Measurements from ENCODE around the gene HOXA6.

The HOXA6 gene

GRCh38 chr7:27148756-27149641 lies 1.4 kb upstream of the HOXA6 start:
- H3K27me3 ChIP-seq (ENCODE audit: insufficient read depth, poor library complexity, severe bottlenecking) = no peaks in the 10 kb centered on the region
- TF ChIP-seq, protein P1, sequence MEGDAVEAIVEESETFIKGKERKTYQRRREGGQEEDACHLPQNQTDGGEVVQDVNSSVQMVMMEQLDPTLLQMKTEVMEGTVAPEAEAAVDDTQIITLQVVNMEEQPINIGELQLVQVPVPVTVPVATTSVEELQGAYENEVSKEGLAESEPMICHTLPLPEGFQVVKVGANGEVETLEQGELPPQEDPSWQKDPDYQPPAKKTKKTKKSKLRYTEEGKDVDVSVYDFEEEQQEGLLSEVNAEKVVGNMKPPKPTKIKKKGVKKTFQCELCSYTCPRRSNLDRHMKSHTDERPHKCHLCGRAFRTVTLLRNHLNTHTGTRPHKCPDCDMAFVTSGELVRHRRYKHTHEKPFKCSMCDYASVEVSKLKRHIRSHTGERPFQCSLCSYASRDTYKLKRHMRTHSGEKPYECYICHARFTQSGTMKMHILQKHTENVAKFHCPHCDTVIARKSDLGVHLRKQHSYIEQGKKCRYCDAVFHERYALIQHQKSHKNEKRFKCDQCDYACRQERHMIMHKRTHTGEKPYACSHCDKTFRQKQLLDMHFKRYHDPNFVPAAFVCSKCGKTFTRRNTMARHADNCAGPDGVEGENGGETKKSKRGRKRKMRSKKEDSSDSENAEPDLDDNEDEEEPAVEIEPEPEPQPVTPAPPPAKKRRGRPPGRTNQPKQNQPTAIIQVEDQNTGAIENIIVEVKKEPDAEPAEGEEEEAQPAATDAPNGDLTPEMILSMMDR (IDR thresholded peaks at IDR 0.05; ENCODE audit: poor library complexity, severe bottlenecking) = no peak
- H3K9me3 ChIP-seq (ENCODE audit: severe bottlenecking) = no peaks in the 10 kb centered on the region
- peaks cover 3% of the 10 kb centered on the region; the same call in 1 of the 2 replicates for H3K36me3 ChIP-seq (ENCODE audit: low read depth)
- peak overlapping the region; percentile 85 for H3K27ac ChIP-seq (ENCODE audit: poor library complexity, severe bottlenecking)
- peak; percentile 4; the same call in 1 of the 3 replicates for ATAC-seq (ENCODE audit: low read depth)
- H3K4me1 ChIP-seq (ENCODE audit: insufficient read depth, poor library complexity, severe bottlenecking) = peaks cover 9% of the 10 kb centered on the region
- H3K4me3 ChIP-seq (ENCODE audit: severe bottlenecking) = peak overlapping the region; percentile 38
- no peak for DNase-seq (ENCODE audit: low spot score)

GRCh38 chr7:27148031-27148755 lies 619 bp upstream of the HOXA6 start:
- ATAC-seq (ENCODE audit: low read depth) = peak; percentile 13
- Histone ChIP-seq H3K27me3 (ENCODE audit: insufficient read depth, poor library complexity, severe bottlenecking) (no peaks in the 10 kb centered on the region), H3K4me1 (ENCODE audit: insufficient read depth, poor library complexity, severe bottlenecking) (peaks cover 9% of the 10 kb centered on the region), H3K36me3 (ENCODE audit: low read depth) (peaks cover 3% of the 10 kb centered on the region; the same call in 1 of the 2 replicates), H3K4me3 (ENCODE audit: severe bottlenecking) (peak overlapping the region; percentile 38), H3K27ac (ENCODE audit: poor library complexity, severe bottlenecking) (peak overlapping the region; percentile 85), H3K9me3 (ENCODE audit: severe bottlenecking) (no peaks in the 10 kb centered on the region)
- no peak for DNase-seq (ENCODE audit: low spot score)
- TF ChIP-seq, protein P1 (IDR thresholded peaks at IDR 0.05; ENCODE audit: poor library complexity, severe bottlenecking) = no peak

- no peaks in the 10 kb centered on the region for H3K9me3 ChIP-seq (ENCODE audit: severe bottlenecking)
- DNase-seq (ENCODE audit: low spot score) (no peak), ATAC-seq (ENCODE audit: low read depth) (no peak)
- H3K4me3 ChIP-seq (ENCODE audit: severe bottlenecking) = no peak overlapping the region
- TF ChIP-seq, protein P1 (IDR thresholded peaks at IDR 0.05; ENCODE audit: poor library complexity, severe bottlenecking) = no peak
- H3K4me1 ChIP-seq (ENCODE audit: insufficient read depth, poor library complexity, severe bottlenecking) = peaks cover 9% of the 10 kb centered on the region
- peaks cover 3% of the 10 kb centered on the region; the same call in 1 of the 2 replicates for H3K36me3 ChIP-seq (ENCODE audit: low read depth)
- H3K27ac ChIP-seq (ENCODE audit: poor library complexity, severe bottlenecking) = peak overlapping the region; percentile 85
- H3K27me3 ChIP-seq (ENCODE audit: insufficient read depth, poor library complexity, severe bottlenecking) = no peaks in the 10 kb centered on the region
Measured at GRCh38 chr7:27146491-27147198, 929 bp downstream of the HOXA6 start.

DNA sequence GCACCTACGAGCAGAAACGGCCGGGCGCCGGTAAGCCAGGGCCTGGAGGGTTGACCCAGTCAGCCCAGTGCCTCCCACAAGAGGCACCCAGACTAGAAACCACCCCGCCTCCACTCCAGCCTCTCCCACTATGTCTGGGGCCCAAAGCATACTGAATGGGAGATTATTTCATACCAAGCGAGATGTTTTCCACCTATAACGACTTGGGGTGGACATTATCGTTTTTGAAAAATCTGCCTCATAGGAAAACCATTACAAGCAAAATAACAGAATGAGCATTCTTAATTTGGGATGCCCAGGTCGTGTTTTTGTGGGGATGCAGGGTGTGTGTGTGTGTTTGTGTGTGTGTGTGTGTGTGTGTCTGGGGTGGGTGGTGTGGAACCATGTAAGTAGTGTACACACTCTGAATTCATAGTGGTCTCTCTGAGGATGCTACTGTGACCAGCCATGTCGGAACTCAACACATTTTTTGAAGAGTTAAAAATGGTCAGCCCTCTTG lies 1.6 kb downstream of the HOXA6 start:
- ATAC-seq (ENCODE audit: low read depth) = no peak
- H3K27me3 ChIP-seq (ENCODE audit: insufficient read depth, poor library complexity, severe bottlenecking) = no peaks in the 10 kb centered on the region
- peak overlapping the region; percentile 6 for H3K4me3 ChIP-seq (ENCODE audit: severe bottlenecking)
- no peaks in the 10 kb centered on the region for H3K9me3 ChIP-seq (ENCODE audit: severe bottlenecking)
- TF ChIP-seq, protein P1 (IDR thresholded peaks at IDR 0.05; ENCODE audit: poor library complexity, severe bottlenecking) = no peak
- H3K4me1 ChIP-seq (ENCODE audit: insufficient read depth, poor library complexity, severe bottlenecking) = peaks cover 9% of the 10 kb centered on the region
- no peak for DNase-seq (ENCODE audit: low spot score)
- peak overlapping the region; percentile 85 for H3K27ac ChIP-seq (ENCODE audit: poor library complexity, severe bottlenecking)
- peaks cover 3% of the 10 kb centered on the region; the same call in 1 of the 2 replicates for H3K36me3 ChIP-seq (ENCODE audit: low read depth)

Measured in RWPE2 (cell line).